GM12878 (cell line): Measurements from ENCODE around the gene BPIFB4. TPM values are rescaled to one million over a fixed set of nuclear protein-coding genes. Genes with fewer than 3 reads are reported as not detected.
"Not testable (repeated sequence)": the region's sequence is repeated elsewhere in the genome, so short reads cannot be mapped to it uniquely, and the experiment has no call there.

Source experiments
- ATAC-seq: fragments of 200-7000 bp; cut with Tn5 transposase; 3 replicates; pipeline ENCODE4 v1.9.1; 2020; ENCODE audit warnings: mild to moderate bottlenecking, moderate library complexity
- BruUV-seq: library from RNA; stranded (reverse); fragments of 400-500 nt; replicated peaks from 2 replicates; lab custom pipeline; 2021; lab: Mats Ljungman, UMichigan
- CTCF ChIA-PET: fragments of 300-600 bp; sonication (Branson Sonifier 250); formaldehyde crosslinking; extraction: SDS; loops from one replicate; lab custom pipeline; 2021; ENCODE audit warnings: inconsistent platforms; lab: Yijun Ruan, JAX
- POLR2A ChIA-PET: fragments of 350-600 bp; formaldehyde crosslinking; extraction: SDS; loops from one replicate; lab custom pipeline; 2021; ENCODE audit warnings: inconsistent platforms; lab: Charles Lee
- RAD21 ChIA-PET: fragments of 300-600 bp; sonication (Branson Sonifier 250); formaldehyde crosslinking; loops from one replicate; lab custom pipeline; 2023; ENCODE audit warnings: antibody characterized with exemption; ENCODE audit not compliant: unreplicated experiment; lab: Charles Lee
- SMC1A ChIA-PET: fragments of 300-600 bp; sonication (Branson Sonifier 250); formaldehyde crosslinking; loops from one replicate; lab custom pipeline; 2023; ENCODE audit not compliant: unreplicated experiment, uncharacterized antibody; lab: Charles Lee
- DNase-seq: peaks from one replicate; pipeline ENCODE4 v3.0.0-alpha.2; 2011; ENCODE audit warnings: low read depth, low spot score
- FAIRE-seq: peaks from 3 replicates; lab custom pipeline; 2011; peaks lifted over from hg19 to GRCh38; lab: Jason Lieb, UNC
- H2AFZ ChIP-seq: 2 replicates; pipeline ENCODE4 v1.6.0; 2011; ENCODE audit warnings: low read depth, low read length, control low read depth; ENCODE audit not compliant: control insufficient read depth
- H3K27ac ChIP-seq: 2 replicates; pipeline ENCODE4 v1.5.1; 2011; ENCODE audit warnings: control low read depth; ENCODE audit not compliant: control insufficient read depth, insufficient read depth
- H3K27me3 ChIP-seq, 2 experiments: replicated peaks in 1 of 2; 2 replicates each; pipeline versions ENCODE4 v1.6.0 to v1.6.1; 2011; ENCODE audit warnings: low read length in 1 of 2; ENCODE audit not compliant: control insufficient read depth in 2 of 2, insufficient read depth in 2 of 2
- H3K36me3 ChIP-seq, 2 experiments: 2 replicates each; pipeline ENCODE4 v1.5.1; 2011; ENCODE audit warnings: low read length in 1 of 2; ENCODE audit not compliant: control insufficient read depth in 2 of 2, insufficient read depth in 2 of 2
- H3K4me1 ChIP-seq: 2 replicates; pipeline ENCODE4 v1.6.1; 2011; ENCODE audit warnings: mild to moderate bottlenecking, low read length, moderate library complexity, mixed read lengths; ENCODE audit not compliant: control insufficient read depth, insufficient read depth
- H3K4me2 ChIP-seq: 2 replicates; pipeline ENCODE4 v1.6.0; 2011; ENCODE audit warnings: control low read depth; ENCODE audit not compliant: control insufficient read depth, insufficient read depth
- H3K4me3 ChIP-seq: fragments of 200-600 bp; sonication (generic); 2 replicates; pipeline ENCODE4 v1.5.1; 2016
- H3K79me2 ChIP-seq: 2 replicates; pipeline ENCODE4 v1.6.0; 2011; ENCODE audit warnings: low read length; ENCODE audit not compliant: control insufficient read depth, insufficient read depth
- H3K9ac ChIP-seq: 2 replicates; pipeline ENCODE4 v1.8.0; 2011; ENCODE audit warnings: low read length, control low read depth, mixed read lengths; ENCODE audit not compliant: control insufficient read depth, insufficient read depth
- H3K9me3 ChIP-seq: replicated peaks from 3 replicates; pipeline ENCODE4 v1.5.1; 2011; ENCODE audit warnings: mild to moderate bottlenecking, low read length; ENCODE audit not compliant: control insufficient read depth, insufficient read depth
- H4K20me1 ChIP-seq: 2 replicates; pipeline ENCODE4 v1.6.0; 2011; ENCODE audit not compliant: control insufficient read depth, insufficient read depth
- RAD21 ChIP-seq: IDR thresholded peaks from 2 replicates; pipeline ENCODE4 v1.6.1; 2011; ENCODE audit warnings: mild to moderate bottlenecking, low read depth, low read length, moderate library complexity; ENCODE audit not compliant: insufficient read depth
- RELA ChIP-seq: fragments of 450-650 bp; IDR thresholded peaks from 2 replicates; pipeline ENCODE4 v1.8.0; 2014; ENCODE audit warnings: borderline replicate concordance; ENCODE audit not compliant: partially characterized antibody
- SMC3 ChIP-seq: IDR thresholded peaks from 2 replicates; pipeline ENCODE4 v1.6.1; 2011; ENCODE audit warnings: low read length, improper control_type of control experiment, borderline replicate concordance
- YY1 ChIP-seq: IDR thresholded peaks from 2 replicates; pipeline ENCODE4 v1.6.1; 2011; ENCODE audit warnings: low read depth, mild to moderate bottlenecking, low read length
- WGBS: methylation state at CpG from one replicate; pipeline ENCODE4 v1.1.6; 2016; ENCODE audit warnings: low lambda C conversion rate; ENCODE audit not compliant: insufficient replicate concordance, insufficient coverage; ENCODE audit errors: missing lambda C conversion rate; 5-methylcytosine and 5-hydroxymethylcytosine counted together
- in situ Hi-C: fragments of 300-500 bp; cut with MboI; formaldehyde crosslinking; loops from 9 replicates; pipeline ENCODE4 v1.14.3; 2018; ENCODE audit warnings: mixed read lengths
- intact Hi-C: fragments of 100-400 bp; cut with micrococcal nuclease; formaldehyde crosslinking; loops from one replicate; pipeline ENCODE4 v1.14.2; 2022; ENCODE audit not compliant: unreplicated experiment
- polyA plus RNA-seq, 11 experiments: library from polyadenylated mRNA; depleted of rRNA in 4 of 11; unstranded in 6 of 11; stranded (reverse) in 5 of 11; fragments of >200 nt; fragmentation: Nextera tagmentation in 4 of 11; fragmentation: Illumina TruSeq in 1 of 11; extraction: Ambion mirVana in 4 of 11; extraction: Trizol in 1 of 11; gene quantifications; 1 replicate in 1 of 11; 2 replicates in 10 of 11; pipeline versions ENCODE4 v1.2.1 to v1.2.3, GENCODE V29; 2011 to 2016; ENCODE audit warnings: inconsistent platforms in 2 of 11, missing spikeins in 2 of 11, low read depth in 1 of 11
- total RNA-seq, 4 experiments: library from RNA; depleted of rRNA in 3 of 4; stranded (reverse); fragments of >200 nt in 3 of 4; fragmentation: Illumina TruSeq in 1 of 4; extraction: Trizol in 1 of 4; gene quantifications; 2 replicates each; pipeline versions ENCODE4 v1.2.1 to v1.2.3, GENCODE V29; 2013 to 2021
- TF ChIP-seq, protein P1 (sequence below), 3 experiments: IDR thresholded peaks in 2 of 3; conservative IDR thresholded peaks in 1 of 3; 2 replicates each; pipeline ENCODE4 v1.5.1; 2011; ENCODE audit warnings: low read depth in 3 of 3, low read length in 3 of 3, mild to moderate bottlenecking in 3 of 3, control low read depth in 2 of 3, moderate library complexity in 2 of 3, inconsistent platforms in 1 of 3, mixed read lengths in 1 of 3; ENCODE audit not compliant: control insufficient read depth in 2 of 3, insufficient read depth in 1 of 3; ENCODE audit errors: extremely low read depth in 1 of 3

Gene BPIFB4
- total and polyA plus RNA-seq, 10 of the 15 experiments (the other 5 are each of a cell fraction or from before 2014, with no cell fraction given) = 0.12 TPM; not detected in 9

DNA sequence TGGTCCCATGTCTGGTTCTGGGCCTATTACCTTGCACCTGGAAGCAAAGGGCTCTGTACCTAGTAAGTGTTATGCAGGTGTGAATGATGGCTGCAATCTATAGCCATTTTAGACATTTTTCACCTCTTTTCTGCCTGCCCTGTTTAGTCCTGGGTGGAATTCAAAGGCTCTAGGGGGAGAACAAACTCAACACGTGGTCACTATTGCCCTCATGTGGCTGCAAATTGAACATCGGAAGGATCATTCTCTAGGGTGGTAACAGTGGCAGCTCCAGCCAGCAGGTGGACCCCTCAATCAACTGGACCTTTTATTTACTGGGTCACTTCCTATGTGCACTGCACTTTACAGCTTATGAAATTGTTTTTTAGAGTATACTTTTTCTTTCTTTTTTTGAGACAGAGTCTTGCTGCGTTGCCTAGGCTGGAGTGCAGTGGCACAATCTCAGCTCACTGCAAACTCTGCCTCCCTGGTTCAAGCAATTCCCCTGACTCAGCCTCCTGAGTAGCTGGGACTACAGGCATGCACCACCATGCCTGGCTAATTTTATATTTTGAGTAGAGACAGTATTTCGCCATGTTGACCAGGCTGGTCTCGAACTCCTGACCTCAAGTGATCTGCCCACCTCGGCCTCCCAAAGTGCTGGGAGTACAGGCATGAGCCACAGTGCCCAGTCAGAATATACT is 16.6 kb downstream of the BPIFB4 start:
- H3K4me1 ChIP-seq, H3K79me2 ChIP-seq, H2AFZ ChIP-seq, POLR2A ChIA-PET, FAIRE-seq, BruUV-seq, H3K9ac ChIP-seq, H3K36me3 ChIP-seq, H3K4me3 ChIP-seq, H3K27ac ChIP-seq, H4K20me1 ChIP-seq, H3K27me3 ChIP-seq, H3K4me2 ChIP-seq, H3K9me3 ChIP-seq: not testable (repeated sequence)
- CTCF ChIA-PET = interaction anchor here (0.8 to 2.1 kb wide), 13 partner anchors 9 to 423 kb away, joined by 3 to 13 read pairs (median 4); partner anchors contain the start of gene C20orf203
- RAD21 ChIA-PET = interaction anchor here (0.9 to 1.3 kb wide), 5 partner anchors 24 to 306 kb away, joined by 3 to 4 read pairs (median 3); no protein-coding TSS in a partner anchor
- in situ Hi-C loops = loop anchor here (5.0 kb wide), 1 partner anchor 194 kb away; no protein-coding TSS in a partner anchor
- TF ChIP-seq, protein P1, sequence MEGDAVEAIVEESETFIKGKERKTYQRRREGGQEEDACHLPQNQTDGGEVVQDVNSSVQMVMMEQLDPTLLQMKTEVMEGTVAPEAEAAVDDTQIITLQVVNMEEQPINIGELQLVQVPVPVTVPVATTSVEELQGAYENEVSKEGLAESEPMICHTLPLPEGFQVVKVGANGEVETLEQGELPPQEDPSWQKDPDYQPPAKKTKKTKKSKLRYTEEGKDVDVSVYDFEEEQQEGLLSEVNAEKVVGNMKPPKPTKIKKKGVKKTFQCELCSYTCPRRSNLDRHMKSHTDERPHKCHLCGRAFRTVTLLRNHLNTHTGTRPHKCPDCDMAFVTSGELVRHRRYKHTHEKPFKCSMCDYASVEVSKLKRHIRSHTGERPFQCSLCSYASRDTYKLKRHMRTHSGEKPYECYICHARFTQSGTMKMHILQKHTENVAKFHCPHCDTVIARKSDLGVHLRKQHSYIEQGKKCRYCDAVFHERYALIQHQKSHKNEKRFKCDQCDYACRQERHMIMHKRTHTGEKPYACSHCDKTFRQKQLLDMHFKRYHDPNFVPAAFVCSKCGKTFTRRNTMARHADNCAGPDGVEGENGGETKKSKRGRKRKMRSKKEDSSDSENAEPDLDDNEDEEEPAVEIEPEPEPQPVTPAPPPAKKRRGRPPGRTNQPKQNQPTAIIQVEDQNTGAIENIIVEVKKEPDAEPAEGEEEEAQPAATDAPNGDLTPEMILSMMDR (IDR thresholded peaks at IDR 0.05 in 2 of 3, conservative IDR thresholded peaks at IDR 0.05 in 1 of 3; ENCODE audit: control insufficient read depth in 2 of 3, extremely low read depth in 1 of 3, insufficient read depth in 1 of 3, low read depth in 3 of 3, low read length in 3 of 3) = peak; percentile 82 to 96 (median 90); a peak in 5 of 6 replicates
- TF ChIP-seq YY1 = 0 out of 2 replicates have a peak, but pooled peaks have one; percentile 31
- peak; percentile 11 for TF ChIP-seq RELA
- TF ChIP-seq SMC3 = peak; percentile 90
- TF ChIP-seq RAD21 = peak; percentile 90
- DNase-seq = peak; percentile 33
- 19% methylated on average over 6 of the region's 6 CpGs for WGBS
- ATAC-seq = peak; percentile 97
- SMC1A ChIA-PET = interaction anchor here (1.0 to 1.2 kb wide), 4 partner anchors 8 to 306 kb away, joined by 3 to 7 read pairs (median 3); no protein-coding TSS in a partner anchor
- intact Hi-C loops = loop anchor here (1.0 to 2.0 kb wide), 4 partner anchors 117 to 305 kb away; no protein-coding TSS in a partner anchor
